B cell (primary cell): ENCODE results near the gene XIAP. TPM values are rescaled to one million over a fixed set of nuclear protein-coding genes. Genes with fewer than 3 reads are reported as not detected.

Experiments
- ATAC-seq: fragments of 200-7000 bp; cut with Tn5 transposase; one replicate; pipeline ENCODE4 v1.10.0; 2021; ENCODE audit warnings: low read depth, mild to moderate bottlenecking, moderate number of reproducible peaks, moderate library complexity
- CTCF ChIA-PET: fragments of 350-600 bp; sonication (Branson Sonifier 250); formaldehyde crosslinking; loops from one replicate; lab custom pipeline; 2021; ENCODE audit warnings: antibody characterized with exemption, inconsistent platforms; lab: Charles Lee
- POLR2A ChIA-PET: fragments of 350-600 bp; sonication (Branson Sonifier 250); formaldehyde crosslinking; loops from one replicate; lab custom pipeline; 2021; ENCODE audit warnings: antibody characterized with exemption; lab: Charles Lee
- DNase-seq: peaks from one replicate; pipeline ENCODE4 v3.0.0; 2013
- H2AFZ ChIP-seq: 2 replicates; pipeline ENCODE4 v1.6.1; 2012; ENCODE audit warnings: mild to moderate bottlenecking, low read depth, low read length; ENCODE audit not compliant: insufficient read depth, poor library complexity, severe bottlenecking
- H3K27ac ChIP-seq, 2 donors: 1 replicate in 1 of 2; 2 replicates in 1 of 2; pipeline ENCODE4 v1.5.1; 2012 to 2013; ENCODE audit warnings: low read length in 2 of 2, mild to moderate bottlenecking in 2 of 2, moderate library complexity in 1 of 2
- H3K27me3 ChIP-seq, 4 experiments: fragments of 200-600 bp in 1 of 4; sonication (generic) in 1 of 4; replicated peaks in 1 of 4; 1 replicate in 2 of 4; 2 replicates in 2 of 4; pipeline versions ENCODE4 v1.6.1 to v1.7.0; 2013 to 2016; ENCODE audit warnings: low read length in 3 of 4, mild to moderate bottlenecking in 2 of 4, mixed read lengths in 1 of 4, moderate library complexity in 1 of 4; ENCODE audit not compliant: insufficient read depth in 4 of 4, control insufficient read depth in 3 of 4; ENCODE audit errors: control extremely low read depth in 1 of 4
- H3K36me3 ChIP-seq, 2 experiments: replicated peaks in 1 of 2; 1 replicate in 1 of 2; 2 replicates in 1 of 2; pipeline versions ENCODE4 v1.6.1 to v1.7.1; 2013; ENCODE audit warnings: low read length in 1 of 2; ENCODE audit not compliant: insufficient read depth in 2 of 2, control insufficient read depth in 1 of 2; ENCODE audit errors: control extremely low read depth in 1 of 2, extremely low read depth in 1 of 2
- H3K4me1 ChIP-seq, 2 donors: fragments of 200-600 bp in 1 of 2; sonication (generic) in 1 of 2; 1 replicate in 1 of 2; 2 replicates in 1 of 2; pipeline versions ENCODE4 v1.5.1 to v1.6.1; 2013 to 2017; ENCODE audit warnings: low read length in 2 of 2; ENCODE audit not compliant: control insufficient read depth in 2 of 2, insufficient read depth in 2 of 2
- H3K4me2 ChIP-seq: replicated peaks from 2 replicates; pipeline ENCODE3; 2012; ENCODE audit warnings: mild to moderate bottlenecking, low read depth, low read length; ENCODE audit not compliant: poor library complexity, severe bottlenecking
- H3K4me3 ChIP-seq, 5 experiments: fragments of 200-600 bp in 1 of 5; sonication (generic) in 1 of 5; 1 replicate in 3 of 5; 2 replicates in 2 of 5; pipeline versions ENCODE4 v1.5.1 to v1.7.0; 2011 to 2016; ENCODE audit warnings: low read length in 4 of 5, mild to moderate bottlenecking in 4 of 5, low read depth in 2 of 5, control low read depth in 1 of 5, moderate library complexity in 1 of 5; ENCODE audit not compliant: insufficient read depth in 1 of 5; ENCODE audit errors: control extremely low read depth in 1 of 5, extremely low read depth in 1 of 5
- H3K79me2 ChIP-seq: fragments of 200-600 bp; sonication (generic); one replicate; pipeline ENCODE4 v1.6.0; 2016; ENCODE audit warnings: low read length; ENCODE audit not compliant: control insufficient read depth, insufficient read depth
- H3K9ac ChIP-seq: fragments of 200-600 bp; sonication (generic); 2 replicates; pipeline ENCODE4 v1.6.1; 2017; ENCODE audit warnings: mild to moderate bottlenecking, low read length, moderate library complexity
- H3K9me3 ChIP-seq, 3 donors: one replicate each; pipeline versions ENCODE4 v1.6.1 to v1.7.1; 2013; ENCODE audit warnings: low read length in 2 of 3; ENCODE audit not compliant: control insufficient read depth in 2 of 3, insufficient read depth in 1 of 3; ENCODE audit errors: control extremely low read depth in 1 of 3
- H4K20me1 ChIP-seq: 2 replicates; pipeline ENCODE4 v1.6.0; 2012; ENCODE audit warnings: mild to moderate bottlenecking, low read length; ENCODE audit not compliant: insufficient read depth, control insufficient read depth, poor library complexity, severe bottlenecking
- H3K27ac Mint-ChIP-seq: one replicate; pipeline ENCODE4 v1.8.0; 2021; ENCODE audit warnings: mixed read lengths
- H3K27me3 Mint-ChIP-seq: one replicate; pipeline ENCODE4 v1.8.0; 2021; ENCODE audit warnings: mixed read lengths
- H3K4me1 Mint-ChIP-seq: one replicate; pipeline ENCODE4 v1.8.0; 2021; ENCODE audit warnings: mixed read lengths
- H3K4me3 Mint-ChIP-seq: one replicate; pipeline ENCODE4 v1.8.0; 2021; ENCODE audit warnings: mixed read lengths
- H3K9me3 Mint-ChIP-seq: one replicate; pipeline ENCODE4 v1.8.0; 2022; ENCODE audit warnings: mixed read lengths; ENCODE audit not compliant: insufficient read depth
- EZH2 ChIP-seq: IDR thresholded peaks from 2 replicates; pipeline ENCODE4 v1.6.1; 2012; ENCODE audit warnings: borderline replicate concordance, low read depth, mild to moderate bottlenecking, moderate library complexity, low read length; ENCODE audit not compliant: insufficient read depth, poor library complexity, severe bottlenecking
- WGBS: methylation state at CpG from one replicate; pipeline ENCODE4 v1.1.5; 2013; ENCODE audit warnings: missing lambda C conversion rate; ENCODE audit not compliant: insufficient coverage; 5-methylcytosine and 5-hydroxymethylcytosine counted together
- intact Hi-C: fragments of 100-400 bp; cut with micrococcal nuclease; formaldehyde crosslinking; loops from one replicate; pipeline ENCODE4 v1.10.0; 2022
- polyA plus RNA-seq: library from polyadenylated mRNA; depleted of rRNA; stranded (reverse); fragments of >200 nt; gene quantifications from 2 replicates; pipeline ENCODE4 v1.2.3, GENCODE V29; 2012
- total RNA-seq, 2 donors: library from RNA; stranded (reverse); fragments of 120-200 nt in 1 of 2; gene quantifications; 1 replicate in 1 of 2; 2 replicates in 1 of 2; pipeline versions ENCODE4 v1.2.3 to v1.2.4, GENCODE V29; 2013 to 2022
- TF ChIP-seq, protein P1 (sequence below): fragments of 200-600 bp; IDR thresholded peaks from one replicate; pipeline ENCODE4 v1.8.0; 2022; ENCODE audit warnings: antibody characterized with exemption, mild to moderate bottlenecking

XIAP gene
- total and polyA plus RNA-seq, 2 donors (not counting 1 experiment from before 2014, with no cell fraction given) = 9.2 to 36.2 TPM

DNA sequence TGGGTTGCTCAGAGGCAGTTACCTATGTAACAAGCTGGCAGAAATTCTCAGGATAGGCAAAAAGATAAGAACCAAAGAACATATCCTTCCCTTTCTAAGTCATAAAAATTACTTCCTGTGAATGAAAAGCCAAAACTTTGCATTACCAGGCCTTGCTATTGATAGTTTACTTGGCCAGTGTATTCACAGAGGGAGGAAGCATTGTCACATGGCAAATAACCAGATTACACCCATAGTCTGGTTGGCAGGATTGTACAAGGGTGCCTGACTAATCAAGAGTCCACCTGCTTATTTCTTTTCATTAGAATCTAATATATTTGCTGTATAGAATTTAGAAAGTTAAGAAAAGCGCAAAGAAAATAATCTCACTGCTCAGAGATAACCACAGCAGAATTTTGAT is 14.1 kb downstream of the XIAP start:
- Histone ChIP-seq H3K9ac (no peak overlapping the region), H3K79me2 (peaks cover 71% of the 10 kb centered on the region), H2AFZ (no peak overlapping the region), H3K27ac (peak overlapping the region in 1 of 2 donors; percentile 26), H3K4me3 (no peak overlapping the region), H4K20me1 (no peaks in the 10 kb centered on the region), H3K9me3 (no peaks in the 10 kb centered on the region), H3K4me1 (peaks cover 16% of the 10 kb centered on the region in 2 donors), H3K27me3 (no peaks in the 10 kb centered on the region), H3K4me2 (no peak overlapping the region), H3K36me3 (no peaks in the 10 kb centered on the region)
- H3K4me3 Mint-ChIP-seq = no peak overlapping the region
- ATAC-seq = no peak
- ChIA-PET CTCF (no interaction called here), POLR2A (no interaction called here)
- no peak overlapping the region for H3K27ac Mint-ChIP-seq
- no peaks in the 10 kb centered on the region for H3K27me3 Mint-ChIP-seq
- no peaks in the 10 kb centered on the region for H3K9me3 Mint-ChIP-seq
- TF ChIP-seq, protein P1, sequence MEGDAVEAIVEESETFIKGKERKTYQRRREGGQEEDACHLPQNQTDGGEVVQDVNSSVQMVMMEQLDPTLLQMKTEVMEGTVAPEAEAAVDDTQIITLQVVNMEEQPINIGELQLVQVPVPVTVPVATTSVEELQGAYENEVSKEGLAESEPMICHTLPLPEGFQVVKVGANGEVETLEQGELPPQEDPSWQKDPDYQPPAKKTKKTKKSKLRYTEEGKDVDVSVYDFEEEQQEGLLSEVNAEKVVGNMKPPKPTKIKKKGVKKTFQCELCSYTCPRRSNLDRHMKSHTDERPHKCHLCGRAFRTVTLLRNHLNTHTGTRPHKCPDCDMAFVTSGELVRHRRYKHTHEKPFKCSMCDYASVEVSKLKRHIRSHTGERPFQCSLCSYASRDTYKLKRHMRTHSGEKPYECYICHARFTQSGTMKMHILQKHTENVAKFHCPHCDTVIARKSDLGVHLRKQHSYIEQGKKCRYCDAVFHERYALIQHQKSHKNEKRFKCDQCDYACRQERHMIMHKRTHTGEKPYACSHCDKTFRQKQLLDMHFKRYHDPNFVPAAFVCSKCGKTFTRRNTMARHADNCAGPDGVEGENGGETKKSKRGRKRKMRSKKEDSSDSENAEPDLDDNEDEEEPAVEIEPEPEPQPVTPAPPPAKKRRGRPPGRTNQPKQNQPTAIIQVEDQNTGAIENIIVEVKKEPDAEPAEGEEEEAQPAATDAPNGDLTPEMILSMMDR = no peak
- no peak for TF ChIP-seq EZH2
- no CpG with 5 or more reads among the region's 1 CpG for whole genome bisulfite sequencing
- peaks cover 41% of the 10 kb centered on the region for H3K4me1 Mint-ChIP-seq
- intact Hi-C loops = no loop called here
- no peak for DNase-seq

DNA sequence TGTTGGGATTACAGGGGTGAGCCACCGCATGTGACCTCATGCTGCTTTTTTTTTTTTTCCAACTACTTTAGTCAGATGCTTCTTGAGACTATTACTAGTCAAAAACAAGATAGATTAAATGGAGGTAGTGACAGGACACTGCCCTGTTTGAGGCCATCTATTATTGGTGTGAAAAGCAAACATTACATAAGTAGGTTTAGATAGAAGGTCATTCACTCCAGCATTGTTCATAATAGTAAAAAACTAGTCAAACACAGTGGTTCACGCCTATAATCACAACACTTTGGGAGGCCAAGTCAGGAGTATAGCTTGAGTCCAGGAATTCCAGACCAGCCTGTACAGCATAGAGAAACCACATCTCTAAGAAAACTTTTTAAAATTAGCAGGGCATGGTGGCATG is 16.3 kb downstream of the XIAP start:
- CTCF ChIA-PET = no interaction called here

More for the DNA sequence above, 16.3 kb downstream of the XIAP start:
- Histone ChIP-seq H3K79me2 (peaks cover 64% of the 10 kb centered on the region), H3K27ac (no peak overlapping the region), H4K20me1 (no peaks in the 10 kb centered on the region), H3K4me3 (no peak overlapping the region), H3K27me3 (no peaks in the 10 kb centered on the region), H3K4me2 (no peak overlapping the region), H2AFZ (no peak overlapping the region), H3K36me3 (no peaks in the 10 kb centered on the region), H3K4me1 (peaks cover 13 to 17% of the 10 kb centered on the region in 2 donors), H3K9ac (no peak overlapping the region), H3K9me3 (no peaks in the 10 kb centered on the region)
- no CpG with 5 or more reads among the region's 2 CpGs for WGBS
- ATAC-seq (no peak), DNase-seq (no peak)
- Mint-ChIP-seq H3K4me1 (peaks cover 39% of the 10 kb centered on the region), H3K27me3 (no peaks in the 10 kb centered on the region), H3K27ac (no peak overlapping the region), H3K4me3 (no peak overlapping the region), H3K9me3 (no peaks in the 10 kb centered on the region)
- intact Hi-C loops = loop anchor here (5.0 kb wide), 1 partner anchor 86 kb away; the partner anchor contains the start of gene STAG2
- POLR2A ChIA-PET = no interaction called here
- TF ChIP-seq, protein P1 = no peak
